Measurements from ENCODE around the gene KRT78. TPM values are rescaled to one million over a fixed set of nuclear protein-coding genes. Genes with fewer than 3 reads are reported as not detected.

KRT78 gene
- total RNA-seq, 3 donors from 2014 or later (not counting 1 experiment from before 2014, with no cell fraction given) = not detected

GRCh38 chr12:52878507-52879393 is 30.0 kb upstream of the KRT78 start:
- WGBS (ENCODE audit: insufficient coverage) = 79% methylated on average over 13 of the region's 17 CpGs

DNA sequence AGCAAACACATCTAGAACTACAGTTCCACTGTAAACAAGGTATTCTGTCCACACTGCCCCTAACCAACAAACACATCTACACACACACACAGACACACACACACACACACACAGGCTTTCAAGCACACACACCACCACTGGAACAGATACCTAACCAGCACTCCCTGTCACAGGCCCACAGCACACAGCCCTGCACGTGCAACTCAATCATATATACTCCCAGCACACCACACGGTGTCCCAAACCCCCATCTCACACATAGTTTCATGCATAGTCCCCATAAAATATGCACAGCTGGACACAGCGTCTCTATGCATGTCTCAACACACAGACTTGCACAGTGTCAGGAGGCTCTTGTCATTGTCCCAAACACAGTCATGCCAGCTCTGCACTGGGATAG is 28.4 kb upstream of the KRT78 start:
- no peak overlapping the region for H3K27ac Mint-ChIP-seq

More at GRCh38 chr12:52878507-52879393, 30.0 kb upstream of the KRT78 start:
- Histone ChIP-seq H3K4me3 (ENCODE audit: low read length) (no peak overlapping the region), H3K4me1 (ENCODE audit: control insufficient read depth, insufficient read depth, low read length) (peaks cover 30% of the 10 kb centered on the region), H3K27ac (ENCODE audit: low read length) (no peak overlapping the region), H3K36me3 (ENCODE audit: control insufficient read depth, insufficient read depth, low read length) (no peaks in the 10 kb centered on the region), H3K9me3 (ENCODE audit: control insufficient read depth, insufficient read depth, low read length) (no peaks in the 10 kb centered on the region), H3K27me3 (ENCODE audit: control insufficient read depth, insufficient read depth, low read length) (peaks cover 5% of the 10 kb centered on the region)
- Mint-ChIP-seq H3K36me3 (no peaks in the 10 kb centered on the region), H3K4me3 (peak overlapping the region; percentile 18), H3K27me3 (ENCODE audit: low read depth in 2 of 2) (peaks cover 0 to 32% of the 10 kb centered on the region in 2 donors), H3K4me1 (peaks cover 7 to 42% of the 10 kb centered on the region in 2 donors), H3K27ac (peak overlapping the region in 1 of 2 donors; percentile 37), H3K9me3 (no peaks in the 10 kb centered on the region)
- intact Hi-C loops (cut with micrococcal nuclease) = loop anchor here (1.0 to 5.0 kb wide), 4 partner anchors 295 to 722 kb away; no protein-coding TSS in a partner anchor
- ATAC-seq (peak in 1 of 3 donors; percentile 3), DNase-seq (no peak)
- TF ChIP-seq, protein P1, sequence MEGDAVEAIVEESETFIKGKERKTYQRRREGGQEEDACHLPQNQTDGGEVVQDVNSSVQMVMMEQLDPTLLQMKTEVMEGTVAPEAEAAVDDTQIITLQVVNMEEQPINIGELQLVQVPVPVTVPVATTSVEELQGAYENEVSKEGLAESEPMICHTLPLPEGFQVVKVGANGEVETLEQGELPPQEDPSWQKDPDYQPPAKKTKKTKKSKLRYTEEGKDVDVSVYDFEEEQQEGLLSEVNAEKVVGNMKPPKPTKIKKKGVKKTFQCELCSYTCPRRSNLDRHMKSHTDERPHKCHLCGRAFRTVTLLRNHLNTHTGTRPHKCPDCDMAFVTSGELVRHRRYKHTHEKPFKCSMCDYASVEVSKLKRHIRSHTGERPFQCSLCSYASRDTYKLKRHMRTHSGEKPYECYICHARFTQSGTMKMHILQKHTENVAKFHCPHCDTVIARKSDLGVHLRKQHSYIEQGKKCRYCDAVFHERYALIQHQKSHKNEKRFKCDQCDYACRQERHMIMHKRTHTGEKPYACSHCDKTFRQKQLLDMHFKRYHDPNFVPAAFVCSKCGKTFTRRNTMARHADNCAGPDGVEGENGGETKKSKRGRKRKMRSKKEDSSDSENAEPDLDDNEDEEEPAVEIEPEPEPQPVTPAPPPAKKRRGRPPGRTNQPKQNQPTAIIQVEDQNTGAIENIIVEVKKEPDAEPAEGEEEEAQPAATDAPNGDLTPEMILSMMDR (IDR thresholded peaks at IDR 0.05) = no peak

DNA sequence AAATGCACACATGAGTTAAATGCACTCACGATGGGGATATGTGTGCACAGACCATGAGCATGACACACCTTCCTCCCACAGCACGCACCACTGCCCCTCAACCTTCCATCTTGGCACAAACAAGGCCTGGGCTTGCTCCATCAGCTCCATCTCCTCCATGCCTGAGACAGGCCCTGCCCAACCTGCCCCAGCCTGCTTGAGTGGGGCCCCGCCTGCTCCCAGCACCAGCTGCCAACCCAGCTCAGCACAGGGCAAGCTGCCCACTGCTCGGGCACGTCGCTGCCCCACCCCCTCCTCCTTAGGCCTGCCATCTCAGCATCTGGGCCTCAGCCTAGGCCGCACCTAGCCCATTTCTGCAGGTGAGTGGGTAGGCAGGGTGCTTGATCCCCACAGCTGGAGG is 27.6 kb upstream of the KRT78 start:
- Mint-ChIP-seq H3K27ac (no peak overlapping the region), H3K9me3 (no peaks in the 10 kb centered on the region), H3K4me1 (peaks cover 14 to 64% of the 10 kb centered on the region in 2 donors), H3K4me3 (no peak overlapping the region), H3K36me3 (no peaks in the 10 kb centered on the region), H3K27me3 (ENCODE audit: low read depth in 2 of 2) (peaks cover 0 to 38% of the 10 kb centered on the region in 2 donors)
- H3K27me3 ChIP-seq (ENCODE audit: control insufficient read depth, insufficient read depth, low read length) = peaks cover 5% of the 10 kb centered on the region
- H3K4me1 ChIP-seq (ENCODE audit: control insufficient read depth, insufficient read depth, low read length) = peaks cover 47% of the 10 kb centered on the region
- DNase-seq = no peak
- no peak overlapping the region for H3K27ac ChIP-seq (ENCODE audit: low read length)
- no peaks in the 10 kb centered on the region for H3K36me3 ChIP-seq (ENCODE audit: control insufficient read depth, insufficient read depth, low read length)
- intact Hi-C loops (cut with micrococcal nuclease) = loop anchor here (5.0 kb wide), 1 partner anchor 484 kb away; no protein-coding TSS in a partner anchor
- TF ChIP-seq, protein P1 (IDR thresholded peaks at IDR 0.05) = no peak
- no peaks in the 10 kb centered on the region for H3K9me3 ChIP-seq (ENCODE audit: control insufficient read depth, insufficient read depth, low read length)
- no peak overlapping the region for H3K4me3 ChIP-seq (ENCODE audit: low read length)
- 94% methylated on average over 7 of the region's 7 CpGs for WGBS (ENCODE audit: insufficient coverage)
- no peak for ATAC-seq

More for the DNA sequence above, 28.4 kb upstream of the KRT78 start:
- Mint-ChIP-seq H3K9me3 (no peaks in the 10 kb centered on the region), H3K4me3 (no peak overlapping the region), H3K4me1 (peaks cover 14 to 55% of the 10 kb centered on the region in 2 donors), H3K36me3 (no peaks in the 10 kb centered on the region), H3K27me3 (ENCODE audit: low read depth in 2 of 2) (peaks cover 0 to 40% of the 10 kb centered on the region in 2 donors)
- H3K4me1 ChIP-seq (ENCODE audit: control insufficient read depth, insufficient read depth, low read length) = peaks cover 39% of the 10 kb centered on the region
- no peaks in the 10 kb centered on the region for H3K9me3 ChIP-seq (ENCODE audit: control insufficient read depth, insufficient read depth, low read length)
- 86% methylated on average over 3 of the region's 3 CpGs for WGBS (ENCODE audit: insufficient coverage)
- no peak overlapping the region for H3K4me3 ChIP-seq (ENCODE audit: low read length)
- H3K27me3 ChIP-seq (ENCODE audit: control insufficient read depth, insufficient read depth, low read length) = peaks cover 5% of the 10 kb centered on the region
- TF ChIP-seq, protein P1 (IDR thresholded peaks at IDR 0.05) = no peak
- DNase-seq (no peak), ATAC-seq (no peak)
- no peak overlapping the region for H3K27ac ChIP-seq (ENCODE audit: low read length)
- intact Hi-C loops (cut with micrococcal nuclease) = loop anchor here (5.0 kb wide), 1 partner anchor 485 kb away; no protein-coding TSS in a partner anchor
- no peaks in the 10 kb centered on the region for H3K36me3 ChIP-seq (ENCODE audit: control insufficient read depth, insufficient read depth, low read length)

All from natural killer cell (primary cell).